Activated CD4-positive, alpha-beta T cell treated with anti-CD3 and anti-CD28 coated beads, Interleukin-2, amount 50 U/mL, for 16 hours (primary cell): ENCODE measurements around the gene RAB39A.

Experiments
- DNase-seq: peaks from one replicate; pipeline ENCODE4 v3.0.0-alpha.2; 2020

Gene RAB39A

GRCh38 chr11:107963091-107963490, 34.8 kb downstream of the RAB39A start:
- DNase-seq: no peak

- no peak for DNase-seq
These were observed 41.0 kb downstream of the RAB39A start for GRCh38 chr11:107969219-107969618.

GRCh38 chr11:107970049-107970448, 41.8 kb downstream of the RAB39A start:
- no peak for DNase-seq

- no peak for DNase-seq
These were observed 45.4 kb downstream of the RAB39A start for GRCh38 chr11:107973641-107974040.

- no peak for DNase-seq
These were observed 60.3 kb downstream of the RAB39A start for GRCh38 chr11:107988397-107989158.

- no peak for DNase-seq
These were observed 63.7 kb downstream of the RAB39A start for GRCh38 chr11:107991868-107992414.

- no peak for DNase-seq
These were observed 67.9 kb downstream of the RAB39A start for GRCh38 chr11:107996006-107996776.

GRCh38 chr11:107998761-107999160, 70.5 kb downstream of the RAB39A start:
- no peak for DNase-seq

- peak; percentile 40 for DNase-seq
These were observed 71.7 kb downstream of the RAB39A start for GRCh38 chr11:107999759-108000455.

- no peak for DNase-seq
These were observed 74.2 kb downstream of the RAB39A start for GRCh38 chr11:108002476-108002875.

- DNase-seq: no peak
These were observed 75.4 kb downstream of the RAB39A start for GRCh38 chr11:108003623-108004022.

GRCh38 chr11:108007819-108008218, 79.6 kb downstream of the RAB39A start:
- DNase-seq: no peak

GRCh38 chr11:108008656-108009496, 80.6 kb downstream of the RAB39A start, which contains the start of gene CUL5:
Gene CUL5 (plus strand): TSS chr11:108008898. CDS start chr11:108009349, 451 bp downstream.
- peak; percentile 91 for DNase-seq

GRCh38 chr11:108009497-108010370, 81.5 kb downstream of the RAB39A start:
- no peak for DNase-seq

GRCh38 chr11:108012139-108012725, 84.0 kb downstream of the RAB39A start:
- DNase-seq: no peak
